H1 (cell line): ENCODE data around the gene TBC1D16. TPM values are rescaled to one million over a fixed set of nuclear protein-coding genes. Genes with fewer than 3 reads are reported as not detected.

Experiments used
- CTCF ChIA-PET: fragments of 300-600 bp; sonication (Branson Sonifier 250); formaldehyde crosslinking; loops from one replicate; lab custom pipeline; 2021; ENCODE audit not compliant: partially characterized antibody; lab: Charles Lee
- POLR2A ChIA-PET: fragments of 300-600 bp; sonication (Branson Sonifier 250); formaldehyde crosslinking; loops from one replicate; lab custom pipeline; 2021; ENCODE audit warnings: inconsistent platforms; ENCODE audit not compliant: partially characterized antibody; lab: Charles Lee
- DNase-seq, 2 experiments: peaks; one replicate each; pipeline versions ENCODE4 v3.0.0 to v3.0.0-alpha.2; 2010 to 2022; ENCODE audit warnings: low spot score in 2 of 2, low read depth in 1 of 2, mixed read lengths in 1 of 2
- FAIRE-seq: peaks from 2 replicates; lab custom pipeline; 2011; peaks lifted over from hg19 to GRCh38; lab: Jason Lieb, UNC
- H2AFZ ChIP-seq: 2 replicates; pipeline ENCODE4 v1.8.1; 2012; ENCODE audit warnings: low read length, inconsistent platforms
- H2AK5ac ChIP-seq: 2 replicates; pipeline ENCODE4 v1.6.1; 2013; ENCODE audit warnings: low read depth, low read length
- H2BK120ac ChIP-seq: replicated peaks from 2 replicates; pipeline ENCODE3; 2013; ENCODE audit warnings: low read depth, low read length, inconsistent platforms
- H2BK12ac ChIP-seq: 2 replicates; pipeline ENCODE4 v1.6.1; 2013; ENCODE audit warnings: low read depth, low read length
- H2BK15ac ChIP-seq: 2 replicates; pipeline ENCODE4 v1.6.1; 2013; ENCODE audit warnings: low read length
- H2BK20ac ChIP-seq: 2 replicates; pipeline ENCODE4 v1.6.1; 2013; ENCODE audit warnings: low read length
- H2BK5ac ChIP-seq: 2 replicates; pipeline ENCODE4 v1.6.1; 2013; ENCODE audit warnings: low read depth, low read length
- H3K14ac ChIP-seq: 2 replicates; pipeline ENCODE4 v1.6.1; 2013; ENCODE audit warnings: inconsistent platforms; ENCODE audit not compliant: insufficient read length
- H3K18ac ChIP-seq: 2 replicates; pipeline ENCODE4 v1.6.1; 2013; ENCODE audit warnings: low read length; ENCODE audit errors: extremely low read depth
- H3K23ac ChIP-seq: 2 replicates; pipeline ENCODE4 v1.6.1; 2013; ENCODE audit warnings: inconsistent platforms; ENCODE audit not compliant: insufficient read length
- H3K23me2 ChIP-seq: 2 replicates; pipeline ENCODE4 v1.6.1; 2013; ENCODE audit warnings: low read depth, low read length
- H3K27ac ChIP-seq: 2 replicates; pipeline ENCODE4 v1.6.1; 2011; ENCODE audit warnings: low read depth, low read length, inconsistent platforms
- H3K27me3 ChIP-seq, 4 experiments: replicated peaks in 1 of 4; 1 replicate in 1 of 4; 2 replicates in 3 of 4; pipeline versions ENCODE4 v1.6.1 to v1.8.1; 2011 to 2013; ENCODE audit warnings: low read length in 3 of 4, mild to moderate bottlenecking in 3 of 4, inconsistent platforms in 2 of 4, mixed read lengths in 2 of 4, moderate library complexity in 1 of 4; ENCODE audit not compliant: control insufficient read depth in 3 of 4, insufficient read depth in 3 of 4; ENCODE audit errors: extremely low read depth in 1 of 4
- H3K36me3 ChIP-seq, 4 experiments: 2 replicates each; pipeline versions ENCODE4 v1.6.1 to v1.8.1; 2011 to 2013; ENCODE audit warnings: mild to moderate bottlenecking in 4 of 4, low read length in 3 of 4, moderate library complexity in 2 of 4, control low read depth in 1 of 4, inconsistent platforms in 1 of 4; ENCODE audit not compliant: insufficient read depth in 4 of 4, control insufficient read depth in 2 of 4
- H3K4ac ChIP-seq: replicated peaks from 2 replicates; pipeline ENCODE3; 2013; ENCODE audit warnings: low read length, low read depth, mixed read lengths, inconsistent platforms; ENCODE audit not compliant: insufficient read length
- H3K4me1 ChIP-seq, 4 experiments: replicated peaks in 1 of 4; 1 replicate in 1 of 4; 2 replicates in 3 of 4; pipeline versions ENCODE4 v1.6.1 to v1.8.1; 2011 to 2013; ENCODE audit warnings: low read length in 3 of 4, inconsistent platforms in 2 of 4, mixed read lengths in 1 of 4; ENCODE audit not compliant: insufficient read depth in 4 of 4, control insufficient read depth in 3 of 4
- H3K4me2 ChIP-seq, 2 experiments: 2 replicates each; pipeline versions ENCODE4 v1.6.1 to v1.8.1; 2011 to 2013; ENCODE audit warnings: low read depth in 2 of 2, low read length in 2 of 2, control low read depth in 1 of 2, inconsistent platforms in 1 of 2, mild to moderate bottlenecking in 1 of 2; ENCODE audit not compliant: insufficient read depth in 1 of 2
- H3K4me3 ChIP-seq, 4 experiments: fragments of 200-600, 300-600 bp in 1 of 4; sonication (generic), shearing (Covaris generic), sonication (Bioruptor Twin) in 1 of 4; 2 replicates each; pipeline versions ENCODE4 v1.5.1 to v1.8.1; 2011 to 2016; ENCODE audit warnings: low read length in 4 of 4, low read depth in 3 of 4, control low read depth in 2 of 4, inconsistent platforms in 2 of 4, mild to moderate bottlenecking in 2 of 4, mixed read lengths in 1 of 4, moderate library complexity in 1 of 4; ENCODE audit not compliant: insufficient read depth in 2 of 4; ENCODE audit errors: extremely low read depth in 1 of 4
- H3K56ac ChIP-seq: replicated peaks from 2 replicates; pipeline ENCODE3; 2013; ENCODE audit warnings: low read depth, mild to moderate bottlenecking, mixed read lengths, low read length, inconsistent platforms; ENCODE audit not compliant: insufficient read length
- H3K79me1 ChIP-seq: 2 replicates; pipeline ENCODE4 v1.6.1; 2013; ENCODE audit warnings: low read depth, low read length, control low read depth
- H3K79me2 ChIP-seq, 2 experiments: 2 replicates each; pipeline versions ENCODE4 v1.6.1 to v1.8.1; 2012 to 2013; ENCODE audit warnings: low read length in 2 of 2, mild to moderate bottlenecking in 2 of 2, inconsistent platforms in 1 of 2; ENCODE audit not compliant: insufficient read depth in 2 of 2, control insufficient read depth in 1 of 2
- H3K9ac ChIP-seq, 4 experiments: replicated peaks in 1 of 4; 1 replicate in 1 of 4; 2 replicates in 3 of 4; pipeline versions ENCODE4 v1.6.1 to v1.8.1; 2011 to 2013; ENCODE audit warnings: low read depth in 3 of 4, low read length in 3 of 4, control low read depth in 2 of 4, mild to moderate bottlenecking in 2 of 4, moderate library complexity in 2 of 4, inconsistent platforms in 1 of 4; ENCODE audit errors: extremely low read depth in 1 of 4
- H3K9me3 ChIP-seq, 2 experiments: 2 replicates each; pipeline versions ENCODE4 v1.6.1 to v1.8.1; 2012 to 2013; ENCODE audit warnings: mild to moderate bottlenecking in 2 of 2, moderate library complexity in 2 of 2, control low read depth in 1 of 2, inconsistent platforms in 1 of 2, low read depth in 1 of 2, low read length in 1 of 2, mixed read lengths in 1 of 2; ENCODE audit not compliant: insufficient read depth in 2 of 2
- H4K20me1 ChIP-seq, 2 experiments: replicated peaks in 1 of 2; 2 replicates each; pipeline versions ENCODE3 to v1.8.1; 2011 to 2013; ENCODE audit warnings: inconsistent platforms in 2 of 2, low read length in 2 of 2, mild to moderate bottlenecking in 1 of 2; ENCODE audit not compliant: insufficient read depth in 2 of 2, control insufficient read depth in 1 of 2
- H4K5ac ChIP-seq: 2 replicates; pipeline ENCODE4 v1.6.1; 2013; ENCODE audit warnings: low read length, low read depth, mixed read lengths, inconsistent platforms; ENCODE audit not compliant: insufficient read length
- H4K8ac ChIP-seq: 2 replicates; pipeline ENCODE4 v1.8.0; 2013; ENCODE audit warnings: mild to moderate bottlenecking, moderate library complexity, low read length, inconsistent platforms; ENCODE audit not compliant: insufficient read depth; ENCODE audit errors: extremely low read depth
- H4K91ac ChIP-seq: replicated peaks from 2 replicates; pipeline ENCODE3; 2013; ENCODE audit warnings: low read length, mixed read lengths, inconsistent platforms; ENCODE audit not compliant: insufficient read length
- EGR1 ChIP-seq: IDR thresholded peaks from 2 replicates; pipeline ENCODE4 v1.6.1; 2011; ENCODE audit warnings: low read depth, low read length, borderline replicate concordance
- GABPA ChIP-seq: IDR thresholded peaks from 2 replicates; pipeline ENCODE4 v1.6.1; 2011; ENCODE audit warnings: mild to moderate bottlenecking, low read length, moderate library complexity, borderline replicate concordance; ENCODE audit not compliant: insufficient read depth
- HDAC6 ChIP-seq: IDR thresholded peaks from one replicate; pipeline ENCODE4 v1.7.1; 2012; ENCODE audit warnings: low read depth, mild to moderate bottlenecking, inconsistent platforms, low read length, moderate library complexity
- WGBS, 2 experiments: shearing (Covaris generic) in 1 of 2; methylation state at CpG; one replicate each; pipeline versions ENCODE4 v1.1.6 to v1.1.7; 2013 to 2015; ENCODE audit warnings: low lambda C conversion rate in 2 of 2, mixed read lengths in 2 of 2, inconsistent platforms in 1 of 2, low coverage in 1 of 2, missing lambda C conversion rate in 1 of 2; ENCODE audit not compliant: insufficient replicate concordance in 2 of 2, insufficient coverage in 1 of 2, insufficient read length in 1 of 2; ENCODE audit errors: extremely low coverage in 1 of 2, missing lambda C conversion rate in 1 of 2; 5-methylcytosine and 5-hydroxymethylcytosine counted together
- polyA plus RNA-seq, 7 experiments: library from polyadenylated mRNA; depleted of rRNA in 3 of 7; stranded (reverse) in 5 of 7; unstranded in 2 of 7; fragments of >200 nt in 5 of 7; fragments of 200-250 nt in 2 of 7; gene quantifications; 1 replicate in 5 of 7; 2 replicates in 1 of 7; 4 replicates in 1 of 7; pipeline versions ENCODE4 v1.2.1 to v1.2.3, GENCODE V29; 2011 to 2013; ENCODE audit warnings: missing spikeins in 2 of 7, mixed read lengths in 2 of 7
- total RNA-seq: library from RNA; stranded (reverse); fragmentation: NEBNext Ultra II Directional; extraction: Animal tissue kit (Norgen Biotek cat#: 25700); gene quantifications from 2 replicates; pipeline ENCODE4 v1.2.1, GENCODE V29; 2021

Gene TBC1D16
- total and polyA plus RNA-seq, 2 of the 8 experiments (the other 6 are each of a cell fraction or from before 2014, with no cell fraction given), result 21.1 to 109 TPM

GRCh38 chr17:79954281-79955166 is 81.1 kb downstream of the TBC1D16 start:
- no peak overlapping the region for H3K4me2 ChIP-seq
- H3K4ac ChIP-seq, result no peak overlapping the region
- H4K91ac ChIP-seq, result no peak overlapping the region
- no peak overlapping the region for H2AFZ ChIP-seq
- no peaks in the 10 kb centered on the region for H3K27me3 ChIP-seq
- TF ChIP-seq GABPA, result no peak
- no peak for TF ChIP-seq HDAC6
- TF ChIP-seq EGR1, result no peak
- no peak overlapping the region for H3K14ac ChIP-seq
- no peaks in the 10 kb centered on the region for H3K9me3 ChIP-seq
- no peak overlapping the region for H4K5ac ChIP-seq
- H3K4me3 ChIP-seq, result no peak overlapping the region
- POLR2A ChIA-PET, result interaction anchor here (1.2 to 15.6 kb wide), 5 partner anchors 11 to 34 kb away, joined by 3 to 152 read pairs (median 3); no protein-coding TSS in a partner anchor
- H3K79me1 ChIP-seq, result 0 out of 2 replicates have a peak, but pooled peaks cover 8% of the 10 kb centered on the region
- no peak overlapping the region; the same call in 1 of the 2 replicates for H3K18ac ChIP-seq
- no peak overlapping the region for H3K9ac ChIP-seq
- FAIRE-seq, result no peak
- DNase-seq, result no peak
- no peak overlapping the region for H2BK20ac ChIP-seq
- no peak overlapping the region for H4K8ac ChIP-seq
- peaks cover 0 to 17% of the 10 kb centered on the region in 2 experiments; a peak in 1 of 4 replicates for H3K79me2 ChIP-seq
- H3K23ac ChIP-seq, result no peak overlapping the region
- H3K27ac ChIP-seq, result no peak overlapping the region
- H3K36me3 ChIP-seq, result no peaks in the 10 kb centered on the region
- H2AK5ac ChIP-seq, result no peak overlapping the region
- no peak overlapping the region for H3K56ac ChIP-seq
- no peak overlapping the region for H2BK12ac ChIP-seq
- no peak overlapping the region for H2BK120ac ChIP-seq
- CTCF ChIA-PET, result interaction anchor here (0.9 to 14.6 kb wide), 10 partner anchors 10 to 122 kb away, joined by 3 to 187 read pairs (median 4); no protein-coding TSS in a partner anchor
- H3K23me2 ChIP-seq, result no peaks in the 10 kb centered on the region; the same call in 1 of the 2 replicates
- H4K20me1 ChIP-seq, result peaks cover 0 to 6% of the 10 kb centered on the region in 2 experiments
- no peak overlapping the region; the same call in 1 of the 2 replicates for H2BK5ac ChIP-seq
- WGBS, 2 experiments, result 96% methylated on average over 21 of the region's 25 CpGs; no CpG with 5 or more reads in 1 of the 2 experiments
- no peak overlapping the region for H2BK15ac ChIP-seq
- H3K4me1 ChIP-seq, result peaks cover 7 to 53% (median 35%) of the 10 kb centered on the region in 4 experiments
